HL-60 (cell line): ENCODE measurements around the gene LAMP5.

ENCODE experiments used
- POLR2AphosphoS5 ChIP-seq: IDR thresholded peaks from 2 replicates; pipeline ENCODE4 v1.6.1; 2012; ENCODE audit warnings: low read depth
- TF ChIP-seq, protein P1 (sequence below): IDR thresholded peaks from 2 replicates; pipeline ENCODE4 v1.6.1; 2012; ENCODE audit warnings: low read depth; ENCODE audit not compliant: insufficient replicate concordance
- TF ChIP-seq, protein P2 (sequence below): IDR thresholded peaks from one replicate; pipeline ENCODE4 v1.5.1; 2011; ENCODE audit warnings: low read length, control low read depth, inconsistent platforms; ENCODE audit not compliant: insufficient read depth

DNA sequence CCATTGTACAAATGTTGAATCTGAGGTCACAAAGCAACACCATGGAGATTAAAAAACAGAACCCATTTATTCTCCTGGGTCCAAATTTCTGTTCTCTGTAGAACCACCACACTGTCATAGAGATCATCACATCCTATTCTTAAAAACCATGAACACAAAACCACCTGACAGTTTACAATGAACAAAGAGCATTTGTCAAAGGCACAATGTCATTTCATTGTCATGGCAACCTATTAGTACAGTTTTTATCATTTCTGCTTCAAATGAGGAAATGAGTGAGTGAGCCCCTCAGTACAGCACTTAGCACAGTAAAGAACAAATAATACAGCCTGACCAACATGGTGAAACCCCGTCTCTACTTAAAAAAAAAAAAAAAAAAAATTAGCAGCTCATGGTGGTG lies 23.1 kb upstream of the LAMP5 start:
- TF ChIP-seq, protein P1, sequence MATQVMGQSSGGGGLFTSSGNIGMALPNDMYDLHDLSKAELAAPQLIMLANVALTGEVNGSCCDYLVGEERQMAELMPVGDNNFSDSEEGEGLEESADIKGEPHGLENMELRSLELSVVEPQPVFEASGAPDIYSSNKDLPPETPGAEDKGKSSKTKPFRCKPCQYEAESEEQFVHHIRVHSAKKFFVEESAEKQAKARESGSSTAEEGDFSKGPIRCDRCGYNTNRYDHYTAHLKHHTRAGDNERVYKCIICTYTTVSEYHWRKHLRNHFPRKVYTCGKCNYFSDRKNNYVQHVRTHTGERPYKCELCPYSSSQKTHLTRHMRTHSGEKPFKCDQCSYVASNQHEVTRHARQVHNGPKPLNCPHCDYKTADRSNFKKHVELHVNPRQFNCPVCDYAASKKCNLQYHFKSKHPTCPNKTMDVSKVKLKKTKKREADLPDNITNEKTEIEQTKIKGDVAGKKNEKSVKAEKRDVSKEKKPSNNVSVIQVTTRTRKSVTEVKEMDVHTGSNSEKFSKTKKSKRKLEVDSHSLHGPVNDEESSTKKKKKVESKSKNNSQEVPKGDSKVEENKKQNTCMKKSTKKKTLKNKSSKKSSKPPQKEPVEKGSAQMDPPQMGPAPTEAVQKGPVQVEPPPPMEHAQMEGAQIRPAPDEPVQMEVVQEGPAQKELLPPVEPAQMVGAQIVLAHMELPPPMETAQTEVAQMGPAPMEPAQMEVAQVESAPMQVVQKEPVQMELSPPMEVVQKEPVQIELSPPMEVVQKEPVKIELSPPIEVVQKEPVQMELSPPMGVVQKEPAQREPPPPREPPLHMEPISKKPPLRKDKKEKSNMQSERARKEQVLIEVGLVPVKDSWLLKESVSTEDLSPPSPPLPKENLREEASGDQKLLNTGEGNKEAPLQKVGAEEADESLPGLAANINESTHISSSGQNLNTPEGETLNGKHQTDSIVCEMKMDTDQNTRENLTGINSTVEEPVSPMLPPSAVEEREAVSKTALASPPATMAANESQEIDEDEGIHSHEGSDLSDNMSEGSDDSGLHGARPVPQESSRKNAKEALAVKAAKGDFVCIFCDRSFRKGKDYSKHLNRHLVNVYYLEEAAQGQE = no peak
- TF ChIP-seq, protein P2, sequence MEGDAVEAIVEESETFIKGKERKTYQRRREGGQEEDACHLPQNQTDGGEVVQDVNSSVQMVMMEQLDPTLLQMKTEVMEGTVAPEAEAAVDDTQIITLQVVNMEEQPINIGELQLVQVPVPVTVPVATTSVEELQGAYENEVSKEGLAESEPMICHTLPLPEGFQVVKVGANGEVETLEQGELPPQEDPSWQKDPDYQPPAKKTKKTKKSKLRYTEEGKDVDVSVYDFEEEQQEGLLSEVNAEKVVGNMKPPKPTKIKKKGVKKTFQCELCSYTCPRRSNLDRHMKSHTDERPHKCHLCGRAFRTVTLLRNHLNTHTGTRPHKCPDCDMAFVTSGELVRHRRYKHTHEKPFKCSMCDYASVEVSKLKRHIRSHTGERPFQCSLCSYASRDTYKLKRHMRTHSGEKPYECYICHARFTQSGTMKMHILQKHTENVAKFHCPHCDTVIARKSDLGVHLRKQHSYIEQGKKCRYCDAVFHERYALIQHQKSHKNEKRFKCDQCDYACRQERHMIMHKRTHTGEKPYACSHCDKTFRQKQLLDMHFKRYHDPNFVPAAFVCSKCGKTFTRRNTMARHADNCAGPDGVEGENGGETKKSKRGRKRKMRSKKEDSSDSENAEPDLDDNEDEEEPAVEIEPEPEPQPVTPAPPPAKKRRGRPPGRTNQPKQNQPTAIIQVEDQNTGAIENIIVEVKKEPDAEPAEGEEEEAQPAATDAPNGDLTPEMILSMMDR = no peak
- TF ChIP-seq POLR2AphosphoS5 = no peak
